ENCODE measurements around the gene PBOV1. TPM values are rescaled to one million over a fixed set of nuclear protein-coding genes. Genes with fewer than 3 reads are reported as not detected.

The PBOV1 gene
- total RNA-seq, 2 donors from 2014 or later = not detected

GRCh38 chr6:138175596-138175995 is 42.7 kb downstream of the PBOV1 start:
- intact Hi-C loops (cut with DNase I) = no loop called here
- no peak for TF ChIP-seq CTCF (IDR thresholded peaks at IDR 0.05)
- Histone ChIP-seq H3K4me1 (no peaks in the 10 kb centered on the region), H3K36me3 (no peaks in the 10 kb centered on the region), H3K27me3 (no peaks in the 10 kb centered on the region), H3K9ac (ENCODE audit: low read depth in 2 of 2, low read length in 2 of 2) (no peak overlapping the region), H3K27ac (no peak overlapping the region), H3K4me3 (no peak overlapping the region), H3K9me3 (no peaks in the 10 kb centered on the region)
- DNase-seq = no peak

Other genes with a start within 250 kb of the PBOV1 start
- gene PERP, start 111.1 kb downstream of the PBOV1 start, total RNA-seq = 10 to 100 TPM; 64.6 to 78.4 TPM
- gene ARFGEF3, start 56.6 kb downstream of the PBOV1 start, total RNA-seq = 10 to 100 TPM; 22.2 to 23.8 TPM
- gene SMIM28, start 159.4 kb upstream of the PBOV1 start, total RNA-seq = under 1 TPM in 1 of 2 donors, not detected in 1; 0.29 TPM
- gene HEBP2, start 185.7 kb upstream of the PBOV1 start, total RNA-seq = 10 to 100 TPM; 82.3 to 93.6 TPM